ENCODE results near the gene CPS1.

The CPS1 gene

DNA sequence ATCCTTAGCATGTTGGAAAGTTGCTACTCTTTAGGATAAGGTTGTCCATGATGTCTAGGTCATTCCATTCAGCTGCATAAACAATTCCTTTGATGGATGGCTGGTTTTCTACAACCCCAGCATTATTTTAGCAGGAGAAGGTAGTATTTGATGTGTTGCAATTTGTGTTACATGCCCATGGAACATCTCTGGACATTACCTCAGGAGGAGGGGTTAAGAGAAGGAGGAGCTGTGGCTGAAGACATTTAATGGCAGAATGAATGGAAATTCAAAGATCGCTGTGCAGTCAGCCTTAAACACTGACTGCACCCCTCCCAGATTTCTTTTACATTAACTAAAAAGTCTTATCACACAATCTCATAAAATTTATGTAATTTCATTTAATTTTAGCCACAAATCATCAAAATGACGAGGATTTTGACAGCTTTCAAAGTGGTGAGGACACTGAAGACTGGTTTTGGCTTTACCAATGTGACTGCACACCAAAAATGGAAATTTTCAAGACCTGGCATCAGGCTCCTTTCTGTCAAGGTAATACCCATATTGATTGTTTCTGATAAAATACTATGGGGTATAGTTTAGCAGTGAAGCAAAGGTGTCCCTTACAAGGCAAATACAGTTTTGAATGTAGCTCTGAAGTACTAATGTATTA lies at the start of gene CPS1:
TSS of gene CPS1 (plus strand) at position 271 of the 652 bp plus-strand sequence. CDS start at position 406, 135 bp downstream.
- DNase-seq (no peak), ATAC-seq (no peak)

DNA sequence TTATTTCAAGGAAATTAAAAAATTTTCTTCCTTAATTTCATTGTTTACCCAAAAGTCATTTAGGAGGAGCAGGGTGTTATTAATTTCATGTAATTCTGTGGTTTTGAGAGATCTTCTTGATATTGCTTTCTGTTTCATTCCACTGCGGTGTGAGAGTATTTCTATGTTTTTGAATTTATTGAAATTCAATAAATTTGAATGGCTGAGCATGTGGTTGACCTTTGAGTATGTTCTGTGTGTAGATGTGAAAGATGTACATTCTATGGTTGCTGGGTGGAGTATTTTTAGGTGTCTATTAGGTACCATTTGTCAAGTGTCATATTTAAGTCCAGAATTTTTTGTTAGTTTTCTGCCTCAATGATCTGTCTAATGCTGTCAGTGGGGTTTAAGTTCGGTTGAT lies 40.5 kb upstream of the CPS1 start:
- DNase-seq (no peak), ATAC-seq (no peak)

DNA sequence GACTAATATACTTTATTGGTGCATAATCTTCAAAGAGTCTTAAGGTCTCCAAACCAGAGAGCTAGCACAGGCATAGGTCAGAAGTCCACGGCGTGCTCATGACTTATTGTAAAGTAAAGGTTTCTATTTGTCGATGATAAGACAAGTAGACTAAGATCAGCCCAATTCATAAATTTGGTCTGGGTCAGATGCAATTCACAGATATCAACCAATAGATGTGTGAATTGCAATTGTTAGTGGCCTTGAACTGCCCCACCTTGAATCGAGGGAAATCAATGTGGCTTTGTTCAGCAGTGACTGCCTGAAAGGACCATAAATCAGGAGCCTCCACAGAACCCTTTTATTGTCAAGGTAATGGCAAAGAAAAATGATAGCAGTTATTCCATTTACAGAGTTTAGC lies 39.1 kb upstream of the CPS1 start:
- DNase-seq (no peak), ATAC-seq (no peak)

DNA sequence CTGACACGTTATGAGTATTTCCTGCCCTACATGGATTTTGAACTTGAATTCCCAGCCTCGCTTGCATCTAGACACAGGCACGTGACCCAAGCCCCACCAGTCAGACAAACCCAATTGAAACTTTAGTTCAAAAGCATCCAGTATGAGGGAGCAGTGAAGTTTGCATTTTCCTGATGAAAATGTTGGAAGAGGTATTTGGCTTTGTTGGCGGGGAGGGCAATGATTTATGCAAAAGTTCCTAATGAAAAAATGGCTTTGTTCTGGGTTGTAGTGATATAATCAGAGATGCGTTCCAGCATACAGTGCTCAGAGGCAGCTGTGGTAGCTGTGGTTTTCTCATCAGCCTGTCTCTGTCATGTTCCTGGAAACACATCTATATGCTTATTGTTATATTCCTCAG lies 36.8 kb upstream of the CPS1 start:
- ATAC-seq (no peak), DNase-seq (no peak)

DNA sequence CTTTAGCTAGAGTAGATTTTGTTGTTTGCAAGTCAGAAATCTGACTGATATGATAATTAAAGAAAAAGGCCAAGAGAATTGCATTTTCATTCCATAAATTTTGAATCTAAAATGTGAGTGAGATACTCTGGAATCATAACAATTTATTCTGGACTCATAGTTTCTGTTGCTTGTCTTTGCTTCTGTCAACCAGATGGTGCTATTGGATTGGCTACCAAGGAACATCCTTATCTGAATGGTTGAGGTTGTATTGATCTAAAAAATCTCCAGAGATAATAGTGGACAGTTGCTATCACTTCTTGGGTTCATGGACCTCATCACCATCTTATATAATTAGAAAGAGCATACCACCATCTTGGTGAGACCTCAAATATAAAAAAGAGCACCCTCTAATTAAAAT lies 34.0 kb upstream of the CPS1 start:
- DNase-seq, result no peak
- no peak for ATAC-seq

DNA sequence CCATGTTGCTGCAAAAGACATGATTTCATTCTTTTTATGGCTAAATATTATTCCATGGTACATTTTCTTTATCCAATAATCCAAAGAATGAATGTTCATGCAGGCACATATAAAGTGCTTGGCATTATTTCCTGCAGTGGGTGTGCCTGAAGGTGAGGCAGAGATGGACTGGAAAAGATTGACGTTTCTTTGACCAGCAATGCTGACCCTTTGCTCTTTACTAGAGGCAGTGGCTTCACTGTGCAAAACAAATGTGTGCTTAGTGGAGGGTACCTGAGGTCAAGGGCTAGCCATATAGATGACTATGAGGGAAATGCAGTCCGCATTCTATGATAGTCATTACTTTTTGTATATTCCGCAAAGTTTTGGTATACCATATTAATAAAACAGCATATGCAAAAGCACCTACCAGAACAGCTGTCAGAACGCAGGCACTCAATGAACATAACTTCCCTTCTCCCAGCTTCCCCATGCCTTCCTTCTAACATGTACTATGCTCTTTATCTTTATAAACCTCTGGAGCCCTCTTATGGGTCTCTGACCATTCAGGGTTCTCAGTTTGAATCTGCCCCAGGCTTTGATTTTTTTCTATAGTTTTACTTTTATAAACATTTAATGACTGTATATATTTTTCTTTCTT lies 32.6 kb upstream of the CPS1 start:
- DNase-seq (no peak), ATAC-seq (no peak)

DNA sequence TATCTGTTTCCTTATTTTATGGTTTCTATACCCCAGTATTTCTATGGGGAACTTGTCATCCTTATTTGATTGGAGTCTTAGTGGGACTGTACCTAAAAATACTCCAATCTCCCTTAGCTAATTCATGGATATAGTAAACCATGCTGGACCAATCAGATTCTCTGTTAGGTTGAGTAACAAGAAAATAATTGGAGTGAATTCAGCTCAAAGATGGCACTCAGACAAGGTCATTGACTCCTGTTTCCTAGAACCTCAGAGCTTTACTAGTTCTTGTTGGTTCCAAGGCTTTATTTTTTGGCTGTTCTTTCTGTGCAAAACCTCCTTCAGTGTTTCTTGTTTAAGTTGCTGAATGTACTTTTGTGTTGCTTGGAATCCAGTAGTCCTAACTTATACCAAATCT lies 31.9 kb upstream of the CPS1 start:
- DNase-seq, result no peak
- no peak for ATAC-seq

DNA sequence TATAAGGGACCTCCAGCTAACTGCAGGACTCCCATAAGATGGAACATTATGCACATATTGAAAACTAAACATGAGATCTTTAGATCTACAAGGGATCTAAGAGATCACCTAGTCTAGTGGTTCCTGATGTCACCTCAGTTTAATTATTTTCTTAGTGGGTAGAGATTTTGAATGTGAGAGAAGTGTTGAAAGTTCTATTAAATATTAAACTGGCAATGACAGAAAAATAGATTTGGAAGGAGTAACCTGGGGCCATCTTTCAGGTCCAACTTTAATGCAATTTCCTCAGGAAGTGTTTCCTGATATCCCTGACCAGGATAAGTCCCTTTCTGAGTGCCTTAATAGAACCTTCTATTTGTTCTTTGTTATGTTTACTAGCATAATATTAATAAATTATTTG lies 29.1 kb upstream of the CPS1 start:
- ATAC-seq, result no peak

DNA sequence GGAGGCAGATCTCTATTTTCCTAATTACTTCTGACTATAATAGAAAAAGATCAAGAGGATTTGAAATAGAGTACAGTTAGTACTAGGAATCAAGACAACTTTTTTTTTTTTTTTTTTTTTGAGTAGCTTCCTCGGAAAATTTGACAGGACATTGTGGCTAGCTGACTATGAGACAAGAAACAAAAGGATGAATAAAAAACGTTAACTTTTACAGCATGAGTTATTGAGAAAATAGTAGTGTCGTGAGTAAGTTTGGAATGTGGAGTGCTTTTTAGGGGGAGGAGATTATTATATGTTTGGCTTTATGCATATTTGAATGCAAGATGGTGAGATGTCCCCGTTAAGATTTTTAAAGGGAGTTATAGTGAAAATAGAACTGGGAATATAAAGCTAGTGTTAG lies 27.7 kb upstream of the CPS1 start:
- no peak for ATAC-seq
- DNase-seq, result no peak

More for the DNA sequence above, 29.1 kb upstream of the CPS1 start:
- DNase-seq, result no peak

DNA sequence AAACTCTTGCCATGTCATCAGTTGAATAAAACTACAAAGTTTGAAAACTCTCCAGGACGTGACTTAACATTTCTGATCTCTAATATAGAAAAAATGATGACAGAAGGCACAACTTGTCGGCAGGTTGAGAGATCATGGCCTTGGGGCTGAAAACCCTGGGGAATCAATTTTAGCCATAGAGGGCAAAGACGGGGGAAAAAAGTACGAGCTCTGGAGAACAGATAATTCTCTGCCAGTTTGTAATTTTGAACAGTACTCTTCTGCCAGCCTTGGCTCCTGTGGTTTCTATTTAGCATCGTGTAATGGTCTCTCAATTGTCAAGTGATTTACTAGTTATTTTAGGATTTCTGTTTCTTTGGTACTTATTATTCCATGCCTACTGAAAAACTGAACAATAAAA lies 25.3 kb upstream of the CPS1 start:
- ATAC-seq (no peak), DNase-seq (no peak)

DNA sequence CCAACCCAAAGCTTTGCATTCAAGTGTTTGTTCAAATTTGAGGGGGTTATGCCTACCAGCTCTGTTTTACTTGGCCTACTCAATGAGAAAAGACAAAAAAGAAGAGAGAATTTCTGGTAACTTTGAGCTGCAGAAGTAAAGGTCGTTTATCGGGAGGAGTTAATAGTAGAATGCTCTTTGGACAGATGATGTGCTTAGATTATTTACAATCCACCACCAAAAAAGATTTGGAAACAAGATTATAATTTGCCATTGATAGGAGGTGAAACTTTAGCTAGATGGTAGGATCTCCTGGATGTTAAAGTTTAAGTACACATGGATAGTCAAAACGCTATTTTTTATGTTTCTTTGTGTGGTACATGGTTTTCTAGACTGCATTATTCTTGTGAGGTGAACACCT lies 24.9 kb upstream of the CPS1 start:
- DNase-seq (no peak), ATAC-seq (no peak)

DNA sequence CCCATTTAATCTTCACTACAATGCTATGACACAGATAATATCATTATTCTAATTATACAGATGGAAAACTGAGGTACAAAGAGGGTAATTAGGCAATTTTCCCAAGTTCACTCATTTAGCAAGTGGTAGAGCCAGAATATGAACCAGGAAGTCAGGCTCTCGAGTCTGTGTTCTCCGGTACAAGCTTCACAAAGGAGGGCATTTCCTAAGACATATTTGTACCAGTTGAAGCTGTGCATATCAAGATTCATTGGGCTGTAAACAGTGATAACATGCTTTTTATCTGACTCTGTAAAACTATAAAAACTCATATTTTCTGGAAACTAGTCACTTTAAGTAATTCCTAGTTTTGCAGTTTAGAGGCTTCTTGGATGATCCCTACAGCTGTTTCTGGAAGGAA lies 23.0 kb upstream of the CPS1 start:
- DNase-seq (no peak), ATAC-seq (no peak)

DNA sequence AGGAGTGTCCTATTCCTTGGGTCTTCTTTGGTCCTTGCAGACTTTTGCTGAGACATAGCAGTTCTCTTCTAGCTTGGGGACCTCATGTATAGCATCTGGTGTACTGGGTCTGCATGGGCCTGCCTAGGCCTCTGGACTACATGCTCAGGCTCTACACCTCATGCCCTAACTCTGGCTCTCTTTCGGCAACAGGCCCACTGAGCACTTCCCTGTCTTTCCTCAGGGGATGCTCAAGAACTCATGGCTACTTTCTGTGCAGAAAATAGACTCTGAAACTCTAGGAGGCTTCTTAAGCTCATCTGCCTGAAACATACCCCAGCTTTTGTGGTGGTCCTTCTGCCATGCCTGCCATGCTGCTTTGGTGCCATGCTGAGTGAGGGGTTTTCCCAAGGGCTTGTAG lies 21.5 kb upstream of the CPS1 start:
- DNase-seq, result no peak
- ATAC-seq, result no peak

DNA sequence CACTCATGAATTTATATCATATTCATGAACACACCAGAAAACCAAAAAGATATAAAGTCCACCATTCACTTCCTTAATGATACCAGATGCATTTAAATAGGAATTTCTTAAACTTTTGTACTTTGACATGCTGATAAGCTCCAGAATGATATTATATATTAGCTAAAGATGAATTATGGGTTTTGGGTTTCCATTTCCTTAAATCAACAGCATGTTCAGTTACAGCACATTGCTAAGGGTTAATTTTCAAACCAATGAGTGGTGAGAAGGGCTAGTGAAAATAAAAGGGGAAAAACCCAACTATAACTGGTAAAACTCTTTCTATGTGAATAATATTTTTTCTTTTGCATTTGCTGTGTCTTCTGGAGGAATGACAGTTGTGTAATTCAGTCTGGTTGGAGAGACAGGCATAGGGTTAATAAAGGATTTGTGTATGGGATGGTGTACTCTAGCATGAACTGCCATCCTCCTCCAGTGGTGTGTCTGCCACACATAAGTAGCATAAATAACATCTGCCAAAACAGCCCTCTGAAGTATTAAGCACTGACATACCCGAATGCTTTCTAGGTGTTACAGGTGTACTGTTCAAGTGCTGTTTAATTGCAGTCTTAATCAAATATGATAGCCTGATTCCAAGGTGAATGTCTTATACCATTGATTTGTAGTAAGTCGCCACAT lies 19.3 kb upstream of the CPS1 start:
- ATAC-seq (no peak), DNase-seq (no peak)

DNA sequence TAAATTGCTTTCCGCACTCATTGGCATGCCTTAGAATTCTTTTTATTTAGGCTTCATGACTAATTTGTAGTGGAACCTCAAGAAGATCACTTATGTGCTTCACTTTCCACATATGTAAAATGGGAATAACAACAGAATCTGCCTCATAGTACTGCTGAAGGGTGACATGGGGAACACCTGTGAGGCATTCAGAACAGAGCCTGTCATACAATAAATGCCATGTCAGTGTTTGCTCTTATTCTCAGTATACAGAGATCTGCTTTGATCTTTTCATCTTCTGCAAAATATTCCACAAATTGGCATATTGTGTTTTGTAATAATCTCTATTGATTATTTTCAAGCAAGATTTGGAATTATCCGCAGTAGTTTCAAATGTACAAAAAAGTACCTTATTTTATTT lies 17.4 kb upstream of the CPS1 start:
- DNase-seq, result no peak
- no peak for ATAC-seq

DNA sequence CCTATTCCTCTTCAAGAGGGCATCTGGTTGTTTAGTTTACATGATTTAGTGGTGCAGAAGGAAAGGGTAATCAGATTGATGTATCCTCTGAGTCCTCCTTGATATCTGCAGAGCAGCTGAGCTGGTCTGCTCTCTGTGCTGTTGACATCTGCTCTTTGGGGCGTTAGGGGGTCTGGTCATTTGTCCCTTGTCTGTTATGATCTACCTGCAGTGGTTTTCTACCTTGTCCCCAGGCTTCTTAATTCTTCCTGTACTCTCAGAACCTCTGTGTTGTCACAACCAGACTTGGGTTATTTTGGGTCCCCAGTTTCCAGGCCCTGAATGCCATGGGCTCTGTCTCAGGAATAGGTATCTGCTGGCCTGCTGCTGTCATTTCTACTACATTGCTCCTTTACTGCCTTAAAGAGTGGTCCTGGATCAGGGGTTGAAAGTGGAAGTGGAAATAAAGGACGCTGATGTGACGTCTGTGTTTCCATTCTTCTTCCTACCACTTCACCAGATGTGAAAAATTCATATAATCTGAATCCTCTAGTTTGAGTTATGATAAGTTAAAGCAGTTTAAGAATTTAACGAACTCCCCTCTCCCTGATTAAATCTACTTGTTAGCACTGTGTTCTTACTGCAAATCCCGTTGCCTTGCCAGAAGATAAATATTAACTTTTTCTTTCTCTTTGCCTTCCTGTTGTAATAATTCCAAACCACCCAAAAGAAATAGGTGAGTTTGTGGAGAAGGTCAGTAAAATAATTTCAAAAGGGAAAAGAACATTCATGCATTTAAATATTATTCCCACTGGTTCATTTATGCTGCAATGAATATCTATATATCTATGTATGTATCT lies 16.6 kb upstream of the CPS1 start:
- ATAC-seq, result no peak
- no peak for DNase-seq

DNA sequence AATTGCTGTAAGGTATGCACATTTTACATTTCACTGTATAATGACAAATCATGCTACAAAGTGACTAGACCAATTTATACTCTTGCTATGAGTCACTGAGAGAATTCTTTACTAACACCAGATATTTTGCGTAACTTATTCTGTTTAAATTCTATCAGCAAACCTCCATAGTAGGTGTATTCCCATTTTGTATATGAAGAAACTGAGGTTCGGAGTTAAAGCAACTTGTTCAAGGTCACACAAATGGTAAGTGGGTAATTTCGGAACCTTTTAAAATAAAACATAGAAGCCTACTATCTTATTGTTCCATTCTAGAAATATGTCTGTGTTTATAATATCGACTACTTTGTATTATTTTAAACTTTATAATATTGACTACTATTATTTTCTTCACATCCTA lies 15.9 kb upstream of the CPS1 start:
- DNase-seq (no peak), ATAC-seq (no peak)

DNA sequence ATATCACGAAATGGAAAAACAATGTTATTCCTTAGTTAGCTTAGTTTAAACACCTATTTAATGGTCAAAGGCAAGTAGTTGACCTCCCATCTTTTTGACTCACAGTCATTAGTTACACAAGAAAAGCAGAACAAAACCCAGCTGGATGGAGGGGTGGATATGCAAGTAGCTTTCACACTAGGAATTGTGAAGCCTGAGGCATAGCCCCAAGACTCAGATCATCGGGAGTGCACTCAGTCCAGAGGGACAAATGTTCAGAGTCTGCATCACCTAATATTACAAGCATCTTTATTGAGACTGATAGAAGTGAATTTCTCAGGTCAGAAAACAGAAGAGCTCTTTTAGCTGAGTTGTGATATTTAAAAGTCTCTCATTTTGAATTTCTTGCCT lies 15.5 kb upstream of the CPS1 start:
- no peak for DNase-seq
- no peak for ATAC-seq

DNA sequence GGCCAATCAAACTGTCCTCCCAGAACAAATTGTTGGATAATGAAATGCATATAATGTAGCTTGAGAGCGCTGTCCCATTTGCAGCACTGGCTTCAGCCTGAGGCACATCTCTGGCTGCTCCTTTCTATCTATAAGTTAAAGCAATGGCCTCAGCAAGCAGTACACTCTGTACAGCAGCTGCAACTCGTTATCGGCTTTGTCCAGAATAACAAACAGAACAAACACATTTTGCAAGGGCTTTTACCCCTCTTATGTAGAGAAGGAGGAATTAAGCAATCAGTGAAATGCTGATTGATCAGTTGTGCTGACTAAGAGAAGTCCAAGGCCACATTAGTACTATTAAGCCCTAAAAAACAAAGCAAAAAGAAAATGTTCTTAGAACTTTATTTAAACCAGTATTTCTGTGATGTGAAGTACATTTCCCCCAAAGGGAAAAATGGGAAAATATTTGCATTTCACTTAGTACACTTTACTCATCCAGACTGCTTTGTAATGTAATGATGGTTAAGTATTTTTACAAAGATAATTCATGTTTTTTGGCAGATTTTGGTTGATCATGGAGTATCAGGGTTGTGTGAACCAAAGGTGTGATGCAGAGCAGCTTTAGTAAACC lies 15.0 kb upstream of the CPS1 start:
- DNase-seq (no peak), ATAC-seq (no peak)

DNA sequence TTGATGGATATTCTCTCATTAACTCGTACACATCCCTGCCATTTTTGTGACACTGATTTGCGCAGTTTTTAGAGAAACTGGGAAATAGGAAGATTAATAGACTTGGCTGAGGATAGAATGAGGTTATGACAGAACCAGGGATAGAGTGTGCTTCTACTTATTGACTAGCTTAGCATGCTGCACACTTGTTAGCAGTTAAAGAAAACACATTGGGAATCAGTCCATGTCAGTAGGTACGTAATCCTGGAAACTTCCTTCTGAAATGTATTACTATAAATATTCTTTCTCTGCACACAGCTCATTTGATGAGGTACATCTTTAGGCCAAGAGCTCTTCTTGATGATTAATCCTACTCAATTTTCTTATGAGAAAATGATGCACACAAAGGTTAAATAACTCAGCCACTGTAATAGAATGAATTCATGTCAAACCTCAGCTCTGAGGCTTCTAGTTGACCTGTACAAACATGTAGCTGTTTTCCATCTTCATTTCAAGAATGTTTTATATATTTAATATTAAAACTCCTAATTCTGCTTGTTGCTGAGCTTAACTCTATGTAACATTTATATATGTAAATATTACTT lies 12.3 kb upstream of the CPS1 start:
- ATAC-seq (no peak), DNase-seq (no peak)

DNA sequence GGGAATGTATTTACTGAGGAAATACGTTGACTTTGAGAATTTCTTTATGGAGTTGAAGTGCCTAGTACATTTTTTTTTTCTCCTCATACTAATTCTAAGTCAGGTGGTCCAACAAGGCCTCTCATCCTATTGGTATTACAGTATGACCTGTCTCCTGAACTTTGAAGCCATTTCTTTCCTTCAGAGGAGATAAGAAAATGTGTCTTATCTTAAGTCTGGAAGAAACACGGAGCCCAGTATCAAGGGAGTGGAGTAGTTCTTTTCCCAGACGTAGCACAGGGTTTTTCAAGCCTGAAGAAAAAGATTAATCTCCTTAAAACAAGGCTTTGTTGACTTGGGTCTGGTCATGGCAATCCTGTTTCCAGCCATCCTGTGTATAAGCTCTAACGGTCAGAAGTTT lies 11.6 kb upstream of the CPS1 start:
- ATAC-seq, result no peak
- DNase-seq, result no peak
